ENCODE data around the gene FOLR2.
"Not testable (repeated sequence)": the region's sequence is repeated elsewhere in the genome, so short reads cannot be mapped to it uniquely, and the experiment has no call there.

GRCh38 chr11:72169754-72170153 is 46.8 kb upstream of the FOLR2 start:
- not testable (repeated sequence) for TF ChIP-seq SP1 (IDR thresholded peaks at IDR 0.05); TARDBP (IDR thresholded peaks at IDR 0.05); SUZ12 (IDR thresholded peaks at IDR 0.05); NFRKB (IDR thresholded peaks at IDR 0.05); BHLHE40 (IDR thresholded peaks at IDR 0.05; ENCODE audit: borderline replicate concordance); FOXM1 (IDR thresholded peaks at IDR 0.05; ENCODE audit: borderline replicate concordance); L3MBTL2 (conservative IDR thresholded peaks at IDR 0.05); ZNF384 (IDR thresholded peaks at IDR 0.05); HDGF (IDR thresholded peaks at IDR 0.05; ENCODE audit: borderline replicate concordance); FOXK2 (IDR thresholded peaks at IDR 0.05); ELF4 (IDR thresholded peaks at IDR 0.05); PKNOX1 (IDR thresholded peaks at IDR 0.05); ARNT (IDR thresholded peaks at IDR 0.05); FOXA1 (IDR thresholded peaks at IDR 0.05)

Data from HEK293T (cell line).